Aorta (tissue), 5 donors: Measurements from ENCODE around the gene FCN3. TPM values are rescaled to one million over a fixed set of nuclear protein-coding genes. Genes with fewer than 3 reads are reported as not detected.
A peak's percentile ranks its signal among the peaks of the same experiment; 100 is the strongest.
"Not testable (repeated sequence)": the region's sequence is repeated elsewhere in the genome, so short reads cannot be mapped to it uniquely, and the experiment has no call there.

ENCODE experiments used
- ATAC-seq: fragments of 200-7000 bp; cut with Tn5 transposase; one replicate; pipeline ENCODE4 v1.9.1; 2022; ENCODE audit warnings: moderate library complexity; ENCODE audit not compliant: low FRiP score
- DNase-seq, 2 donors: peaks; one replicate each; pipeline ENCODE4 v3.0.0-alpha.2; 2020
- H3K27ac ChIP-seq, 2 donors: one replicate each; pipeline ENCODE4 v1.5.1; 2013; ENCODE audit warnings: low read length in 2 of 2, mild to moderate bottlenecking in 2 of 2, moderate library complexity in 2 of 2, control low read depth in 1 of 2, inconsistent platforms in 1 of 2, low read depth in 1 of 2
- H3K27me3 ChIP-seq, 2 donors: one replicate each; pipeline ENCODE4 v1.6.1; 2013; ENCODE audit warnings: control low read depth in 1 of 2, low read length in 1 of 2, mild to moderate bottlenecking in 1 of 2, moderate library complexity in 1 of 2; ENCODE audit not compliant: insufficient read depth in 2 of 2, control insufficient read depth in 1 of 2
- H3K36me3 ChIP-seq, 2 donors: one replicate each; pipeline ENCODE4 v1.6.1; 2013; ENCODE audit warnings: control low read depth in 1 of 2, low read length in 1 of 2, mild to moderate bottlenecking in 1 of 2; ENCODE audit not compliant: insufficient read depth in 2 of 2, control insufficient read depth in 1 of 2
- H3K4me1 ChIP-seq, 2 donors: one replicate each; pipeline ENCODE4 v1.6.1; 2013; ENCODE audit warnings: low read length in 2 of 2, control low read depth in 1 of 2, mild to moderate bottlenecking in 1 of 2, moderate library complexity in 1 of 2; ENCODE audit not compliant: insufficient read depth in 2 of 2, control insufficient read depth in 1 of 2
- H3K4me3 ChIP-seq, 2 donors: one replicate each; pipeline ENCODE4 v1.5.1; 2013; ENCODE audit warnings: low read length in 2 of 2, control low read depth in 1 of 2, mild to moderate bottlenecking in 1 of 2
- H3K9me3 ChIP-seq: one replicate; pipeline ENCODE4 v1.6.1; 2013; ENCODE audit warnings: mild to moderate bottlenecking, low read length; ENCODE audit not compliant: control insufficient read depth
- WGBS, 2 donors: extraction: QIAGEN DNeasy Blood & Tissue Kit; methylation state at CpG; one replicate each; pipeline ENCODE4 v1.1.7; 2013; 5-methylcytosine and 5-hydroxymethylcytosine counted together
- intact Hi-C, 2 donors: fragments of 100-400 bp; cut with DNase I; formaldehyde crosslinking; loops; one replicate each; pipeline versions ENCODE4 v1.14.2 to v1.15.0; 2022
- polyA plus RNA-seq, 2 donors: library from polyadenylated mRNA; stranded (reverse); fragments of 200-250 nt; gene quantifications; one replicate each; pipeline ENCODE4 v1.2.3, GENCODE V29; 2013
- total RNA-seq, 2 donors: library from RNA; stranded (reverse); fragmentation: NEBNext Ultra II Directional; extraction: Animal tissue kit (Norgen Biotek cat#: 25700); gene quantifications; one replicate each; pipeline ENCODE4 v1.2.1, GENCODE V29; 2021
- donor health status: healthy with polysubstance abuse.
- donor health status: Bipolar disorder and iron deficiency.
- donor health status: DM: no; HTN: no; CAD: no.
- donor health status: DM: no; HTN: no; CAD: no.
- donor health status: DM: yes; HTN: yes; CAD: no.

Gene FCN3
- total and polyA plus RNA-seq, 4 donors = 0.15 to 11.5 (median 1.6) TPM

DNA sequence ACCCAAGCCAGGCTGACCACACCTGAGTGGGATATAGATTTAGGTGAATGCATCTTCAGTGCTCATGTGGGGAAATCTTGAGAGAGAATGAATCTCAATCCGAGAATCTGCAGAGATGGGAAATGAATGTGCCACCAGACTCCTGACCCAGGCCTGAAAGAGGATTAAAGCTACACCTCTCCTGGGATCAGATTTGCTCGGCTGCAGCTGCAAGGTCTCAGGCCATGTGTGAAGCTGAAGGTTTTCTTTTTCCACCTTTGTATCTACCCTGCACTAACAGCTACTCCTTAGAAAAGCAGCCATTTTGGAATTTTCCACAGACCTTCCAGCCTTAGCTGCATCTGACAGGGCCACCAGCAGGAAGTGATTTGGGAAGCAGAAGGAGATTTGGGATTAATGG, 36.1 kb upstream of the FCN3 start:
- ATAC-seq (no peak), DNase-seq (no peak)
- H3K4me1 ChIP-seq = no peaks in the 10 kb centered on the region
- 86 to 87% methylated on average over 2 of the region's 2 CpGs for WGBS, 2 donors
- H3K27me3 ChIP-seq = no peaks in the 10 kb centered on the region
- no peak overlapping the region for H3K27ac ChIP-seq
- peaks cover 21 to 24% of the 10 kb centered on the region in 2 donors for H3K36me3 ChIP-seq
- no peaks in the 10 kb centered on the region for H3K9me3 ChIP-seq
- intact Hi-C loops = no loop called here
- no peak overlapping the region for H3K4me3 ChIP-seq

DNA sequence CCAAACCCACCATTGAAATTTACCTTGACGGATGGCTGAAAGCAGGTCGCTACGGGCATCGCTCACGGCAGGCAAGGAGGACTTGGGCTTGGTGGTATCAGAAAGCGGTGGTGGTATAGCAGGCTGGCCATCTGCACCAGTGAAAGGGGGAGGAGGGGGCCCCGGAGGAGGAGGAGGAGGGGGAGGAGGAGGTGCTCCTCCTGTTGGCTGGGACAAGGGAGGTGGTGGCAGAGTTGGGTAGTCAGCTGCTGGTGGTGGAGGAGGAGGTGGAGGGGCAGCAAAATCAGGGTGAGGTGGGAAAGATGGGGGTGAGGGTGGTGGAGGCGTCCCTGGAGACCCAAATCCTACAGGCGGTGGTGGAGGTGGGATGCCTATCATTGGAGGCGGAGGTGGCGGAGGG, 35.0 kb upstream of the FCN3 start:
- Histone ChIP-seq H3K4me1 (no peaks in the 10 kb centered on the region), H3K27me3 (no peaks in the 10 kb centered on the region), H3K4me3 (no peak overlapping the region), H3K36me3 (peaks cover 20 to 21% of the 10 kb centered on the region in 2 donors), H3K27ac (no peak overlapping the region), H3K9me3 (no peaks in the 10 kb centered on the region)
- DNase-seq = no peak
- ATAC-seq = no peak
- WGBS, 2 donors = 90 to 91% methylated on average over 10 to 11 of the region's 11 CpGs
- intact Hi-C loops = loop anchor here in 1 of 2 donors (10.0 kb wide), 1 partner anchor 75 kb away; no protein-coding TSS in a partner anchor

DNA sequence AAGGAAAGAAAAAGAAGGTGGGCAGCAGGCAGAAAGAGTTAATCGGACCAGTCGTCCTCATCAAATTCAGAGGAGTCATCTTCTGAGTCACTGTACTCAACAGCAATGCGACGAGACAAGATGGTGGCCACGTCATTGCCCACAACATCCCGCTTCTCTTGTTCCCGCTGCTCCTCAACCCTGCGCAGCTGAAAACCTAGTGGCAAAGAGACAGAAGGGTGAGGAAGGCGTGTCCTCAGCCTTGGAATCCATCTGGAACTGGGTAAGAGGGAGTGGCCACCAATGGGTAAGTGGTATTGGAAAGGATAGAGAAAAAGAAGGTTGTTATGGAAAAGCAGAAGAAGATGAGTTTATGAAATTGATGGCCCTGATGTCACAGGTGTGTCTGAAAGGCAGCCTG, 33.5 kb upstream of the FCN3 start:
- ATAC-seq (no peak), DNase-seq (no peak)
- no peaks in the 10 kb centered on the region for H3K9me3 ChIP-seq
- intact Hi-C loops = loop anchor here in 1 of 2 donors (10.0 kb wide), 1 partner anchor 77 kb away; no protein-coding TSS in a partner anchor
- no peaks in the 10 kb centered on the region for H3K27me3 ChIP-seq
- 92 to 94% methylated on average over 9 of the region's 9 CpGs for WGBS, 2 donors
- peaks cover 8 to 16% of the 10 kb centered on the region in 2 donors for H3K36me3 ChIP-seq
- H3K27ac ChIP-seq = no peak overlapping the region
- no peaks in the 10 kb centered on the region for H3K4me1 ChIP-seq
- H3K4me3 ChIP-seq = no peak overlapping the region

DNA sequence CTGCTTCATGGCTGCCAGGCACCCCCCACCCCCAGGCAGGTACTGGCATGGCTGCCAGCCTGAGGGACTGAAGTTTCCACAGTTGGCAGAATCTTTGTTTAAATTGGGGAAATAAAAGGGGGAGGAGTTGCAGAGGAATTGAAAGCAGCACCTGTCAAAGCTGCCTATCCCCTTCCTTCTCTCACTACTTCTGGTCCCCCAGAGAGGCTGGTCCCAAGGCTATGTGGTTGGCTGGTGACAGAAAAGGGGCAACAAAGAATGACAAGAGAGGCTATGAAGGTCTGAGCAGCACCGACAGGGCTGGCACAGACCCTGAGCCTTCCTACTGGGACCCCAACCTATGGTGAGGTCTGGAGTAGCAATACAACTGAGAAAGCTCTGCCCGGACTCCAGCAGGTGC, 32.2 kb upstream of the FCN3 start:
- not testable (repeated sequence) for H3K4me3 ChIP-seq, H3K36me3 ChIP-seq, H3K27me3 ChIP-seq, H3K9me3 ChIP-seq, DNase-seq, H3K27ac ChIP-seq, H3K4me1 ChIP-seq, ATAC-seq
- 77 to 79% methylated on average over 2 of the region's 2 CpGs for WGBS, 2 donors
- intact Hi-C loops = loop anchor here in 1 of 2 donors (10.0 kb wide), 1 partner anchor 78 kb away; no protein-coding TSS in a partner anchor

DNA sequence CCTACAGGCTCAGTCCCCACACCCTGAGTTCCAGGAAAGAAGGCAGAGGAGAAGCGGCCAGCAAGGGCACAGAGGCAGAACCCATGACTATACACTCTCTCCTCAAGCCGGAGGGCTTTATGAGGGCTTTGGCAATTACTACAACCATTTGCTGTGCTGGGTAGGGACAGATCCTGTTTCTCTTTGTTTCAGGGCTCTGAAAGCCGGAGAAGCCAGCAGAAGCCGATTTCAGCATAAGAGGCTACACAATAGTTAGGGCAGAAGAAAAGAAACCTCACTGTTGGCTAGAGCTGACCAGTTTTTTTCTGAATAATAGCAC, 31.7 kb upstream of the FCN3 start:
- Histone ChIP-seq H3K4me3 (no peak overlapping the region), H3K27me3 (no peaks in the 10 kb centered on the region), H3K27ac (peak overlapping the region in 1 of 2 donors; percentile 38), H3K4me1 (no peaks in the 10 kb centered on the region), H3K36me3 (peaks cover 6 to 9% of the 10 kb centered on the region in 2 donors), H3K9me3 (no peaks in the 10 kb centered on the region)
- WGBS, 2 donors = 81 to 84% methylated on average over 4 of the region's 4 CpGs
- ATAC-seq (no peak), DNase-seq (no peak)
- intact Hi-C loops = loop anchor here in 1 of 2 donors (10.0 kb wide), 1 partner anchor 78 kb away; no protein-coding TSS in a partner anchor

DNA sequence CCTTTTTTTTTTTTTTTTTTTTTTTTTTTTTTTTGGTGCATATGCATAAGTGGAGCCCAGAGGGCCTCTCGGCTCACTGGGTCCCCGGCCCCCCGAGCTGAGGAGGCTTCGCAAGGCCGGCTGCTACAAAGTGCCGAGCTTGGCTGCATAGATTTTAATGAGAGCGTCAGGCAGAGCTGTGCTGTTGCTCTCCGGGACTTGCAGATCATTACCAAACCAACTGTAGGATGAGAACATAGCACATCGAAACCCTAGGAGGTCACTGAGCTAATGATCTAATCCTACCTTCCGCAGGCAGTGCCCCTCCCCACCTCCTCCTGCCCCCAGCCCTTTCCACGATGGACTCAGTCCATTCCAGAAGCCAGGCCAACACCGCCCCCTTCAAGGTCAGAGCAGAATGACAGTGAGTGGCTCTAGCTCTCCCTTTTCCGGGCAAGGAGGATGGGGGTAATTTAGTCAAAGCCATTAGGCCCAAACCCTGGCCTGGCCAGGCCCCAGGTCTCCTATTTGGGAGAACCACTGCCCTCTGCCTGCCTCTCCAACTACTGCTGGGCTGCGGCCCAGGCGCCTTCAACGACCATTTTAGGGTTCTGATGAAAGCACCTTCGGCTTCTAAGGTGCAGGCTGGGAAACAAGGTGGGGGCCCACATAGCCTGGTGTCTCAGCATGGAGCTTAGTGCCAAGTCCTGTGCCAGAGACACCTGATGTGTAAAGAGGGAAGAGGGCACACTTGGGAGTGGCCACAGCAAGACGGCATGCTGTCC, 31.2 kb upstream of the FCN3 start:
- intact Hi-C loops = loop anchor here in 1 of 2 donors (10.0 kb wide), 1 partner anchor 79 kb away; no protein-coding TSS in a partner anchor
- not testable (repeated sequence) for ATAC-seq, H3K36me3 ChIP-seq, H3K9me3 ChIP-seq, DNase-seq, H3K27me3 ChIP-seq, H3K4me3 ChIP-seq, H3K4me1 ChIP-seq
- H3K27ac ChIP-seq = peak overlapping the region in 1 of 2 donors; percentile 38
- WGBS, 2 donors = 77 to 79% methylated on average over 16 to 17 of the region's 18 CpGs

DNA sequence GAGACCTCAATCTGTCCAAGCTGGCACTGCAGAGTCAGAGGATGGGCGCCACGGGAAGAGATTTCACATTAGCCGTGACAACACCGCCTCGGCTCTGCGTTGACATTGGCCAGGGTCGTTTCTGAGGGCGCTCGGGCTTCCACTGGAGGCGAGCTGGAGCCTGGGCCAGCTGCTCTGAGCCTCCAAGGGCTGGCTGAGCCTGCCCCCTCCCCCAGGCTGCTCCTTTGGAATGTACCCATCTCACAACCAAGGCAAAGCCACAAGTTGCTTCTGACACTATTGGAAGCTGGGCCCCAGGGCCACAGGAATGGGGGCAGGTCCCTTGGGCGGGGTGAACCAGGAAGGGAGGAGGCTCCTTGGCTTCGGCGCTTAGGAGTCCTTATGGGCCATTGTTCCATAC, 30.4 kb upstream of the FCN3 start:
- 18 to 26% methylated on average over 13 of the region's 13 CpGs for WGBS, 2 donors
- DNase-seq (peak in 1 of 2 donors; percentile 79), ATAC-seq (no peak)
- Histone ChIP-seq H3K27me3 (no peaks in the 10 kb centered on the region), H3K4me1 (no peaks in the 10 kb centered on the region), H3K27ac (peak overlapping the region in 1 of 2 donors; percentile 38), H3K4me3 (no peak overlapping the region), H3K9me3 (no peaks in the 10 kb centered on the region), H3K36me3 (peaks cover 0 to 6% of the 10 kb centered on the region in 2 donors)
- intact Hi-C loops = loop anchor here in 1 of 2 donors (10.0 kb wide), 1 partner anchor 80 kb away; no protein-coding TSS in a partner anchor

DNA sequence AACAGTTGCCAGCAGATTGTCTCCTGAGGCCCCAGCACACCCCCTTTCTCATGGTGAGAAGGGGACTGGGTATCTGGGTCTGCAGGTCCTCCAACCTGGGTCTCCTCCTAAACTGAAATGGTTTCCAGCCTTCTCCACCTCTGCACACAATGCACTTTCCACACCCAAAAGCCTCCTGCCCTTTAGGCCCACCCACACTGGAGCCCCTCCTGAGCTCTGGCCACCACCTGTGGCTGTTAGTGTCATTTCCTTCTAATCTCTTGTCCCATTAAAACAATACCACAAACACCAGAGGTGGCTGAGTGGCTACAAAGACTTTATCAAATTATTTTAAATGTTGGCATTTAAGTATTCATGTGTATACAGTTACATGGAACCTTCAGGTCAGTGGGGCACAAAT, 29.3 kb upstream of the FCN3 start:
- peaks cover 0 to 6% of the 10 kb centered on the region in 2 donors for H3K36me3 ChIP-seq
- no peak overlapping the region for H3K4me3 ChIP-seq
- ATAC-seq (no peak), DNase-seq (no peak)
- H3K4me1 ChIP-seq = no peaks in the 10 kb centered on the region
- H3K27me3 ChIP-seq = no peaks in the 10 kb centered on the region
- intact Hi-C loops = loop anchor here in 1 of 2 donors (5.0 to 10.0 kb wide), 3 partner anchors 81 to 258 kb away; no protein-coding TSS in a partner anchor
- no peaks in the 10 kb centered on the region for H3K9me3 ChIP-seq
- peak overlapping the region in 1 of 2 donors; percentile 42 for H3K27ac ChIP-seq
